HG03103 (cell line): ENCODE data around the gene BNIP3.
"Not testable (repeated sequence)": the region's sequence is repeated elsewhere in the genome, so short reads cannot be mapped to it uniquely, and the experiment has no call there.

Experiments
- ATAC-seq: cut with Tn5 transposase; IDR thresholded peaks from one replicate; pipeline ENCODE4 v1.9.1; 2021; ENCODE audit warnings: low read depth; ENCODE audit not compliant: unreplicated experiment

The BNIP3 gene

GRCh38 chr10:131933696-131934086, 48.0 kb downstream of the BNIP3 start:
- no peak for ATAC-seq

DNA sequence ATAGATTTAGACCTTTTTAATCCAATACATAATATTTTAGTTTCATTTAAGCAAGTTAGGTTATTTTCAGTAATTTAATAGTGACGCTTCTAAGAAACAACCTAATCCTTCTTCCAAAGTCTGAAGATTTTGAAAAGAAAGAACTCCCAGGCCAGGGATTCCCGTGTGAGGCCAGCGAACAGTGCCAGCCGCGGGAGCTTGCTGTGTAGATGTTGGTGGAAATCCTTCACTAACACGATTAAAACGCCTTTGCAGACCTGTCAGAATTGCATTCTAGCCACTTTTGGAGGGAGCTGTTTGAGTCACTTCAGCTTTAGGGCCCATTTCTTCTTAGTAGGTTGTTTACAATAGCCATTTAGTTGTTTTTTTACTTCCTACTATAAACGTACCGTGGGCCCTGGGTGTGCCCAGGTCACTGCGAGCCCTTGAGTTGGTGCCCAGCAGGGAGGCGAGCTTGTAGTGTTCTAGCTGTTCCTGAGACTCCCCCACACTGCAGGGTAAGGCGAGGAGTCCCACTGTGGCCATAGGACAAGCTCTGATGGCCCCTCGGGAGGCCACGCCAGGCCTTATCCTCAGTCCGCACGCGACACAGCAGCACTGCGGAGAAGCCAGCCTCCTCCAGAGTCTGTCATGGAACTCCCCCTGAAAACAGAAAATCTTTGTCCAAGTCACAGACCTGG, 48.6 kb downstream of the BNIP3 start:
- no peak for ATAC-seq

- ATAC-seq = no peak
Observed at GRCh38 chr10:131931981-131932380, 49.7 kb downstream of the BNIP3 start.

- no peak for ATAC-seq
Observed at GRCh38 chr10:131930586-131931330, 51.0 kb downstream of the BNIP3 start.

- ATAC-seq = no peak
Observed at GRCh38 chr10:131930150-131930549, 51.6 kb downstream of the BNIP3 start.

- ATAC-seq = no peak
Observed at GRCh38 chr10:131929122-131929845, 52.4 kb downstream of the BNIP3 start.

GRCh38 chr10:131928248-131929095, 53.3 kb downstream of the BNIP3 start:
- ATAC-seq = peak; percentile 92

- ATAC-seq = no peak
Observed at GRCh38 chr10:131926743-131927595, 54.8 kb downstream of the BNIP3 start.

DNA sequence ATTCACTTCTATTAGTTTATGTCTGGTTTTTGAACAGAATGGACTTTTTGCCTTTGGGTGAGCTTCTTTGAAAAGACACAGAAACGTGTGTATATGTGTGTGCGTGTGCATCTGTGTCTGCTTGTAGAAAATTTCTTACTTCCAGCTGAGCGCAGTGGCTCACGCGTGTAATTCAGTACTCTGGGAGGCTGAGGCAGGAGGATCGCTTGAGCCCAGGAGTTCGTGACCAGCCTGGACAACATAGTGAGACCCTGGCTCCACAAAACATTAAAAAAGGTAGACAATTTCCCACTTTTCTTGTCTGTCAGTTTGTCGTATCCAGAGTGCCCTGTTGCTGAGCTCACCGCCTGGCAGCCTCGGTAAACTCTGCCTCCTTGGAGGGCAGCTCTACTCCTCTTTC, 55.5 kb downstream of the BNIP3 start:
- no peak for ATAC-seq

DNA sequence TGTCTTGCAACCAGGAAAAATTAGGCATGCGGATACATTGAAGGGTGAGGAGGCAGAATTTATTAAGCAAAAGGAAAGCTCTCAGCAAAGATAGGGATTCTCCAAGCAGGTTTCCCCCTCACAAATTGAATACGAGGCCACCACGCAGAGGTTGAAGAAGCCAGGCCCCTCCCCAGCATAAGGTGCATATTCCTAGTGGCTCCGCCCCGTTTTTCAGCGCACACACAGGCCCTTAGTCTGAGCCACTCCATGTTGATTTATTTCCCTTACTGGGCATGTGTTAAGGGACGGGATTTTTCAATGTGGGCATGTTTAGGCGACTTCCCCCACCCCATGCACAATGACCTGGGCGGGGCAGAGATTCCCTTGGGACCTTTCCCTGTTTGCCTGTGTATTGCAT, 56.0 kb downstream of the BNIP3 start:
- no peak for ATAC-seq

DNA sequence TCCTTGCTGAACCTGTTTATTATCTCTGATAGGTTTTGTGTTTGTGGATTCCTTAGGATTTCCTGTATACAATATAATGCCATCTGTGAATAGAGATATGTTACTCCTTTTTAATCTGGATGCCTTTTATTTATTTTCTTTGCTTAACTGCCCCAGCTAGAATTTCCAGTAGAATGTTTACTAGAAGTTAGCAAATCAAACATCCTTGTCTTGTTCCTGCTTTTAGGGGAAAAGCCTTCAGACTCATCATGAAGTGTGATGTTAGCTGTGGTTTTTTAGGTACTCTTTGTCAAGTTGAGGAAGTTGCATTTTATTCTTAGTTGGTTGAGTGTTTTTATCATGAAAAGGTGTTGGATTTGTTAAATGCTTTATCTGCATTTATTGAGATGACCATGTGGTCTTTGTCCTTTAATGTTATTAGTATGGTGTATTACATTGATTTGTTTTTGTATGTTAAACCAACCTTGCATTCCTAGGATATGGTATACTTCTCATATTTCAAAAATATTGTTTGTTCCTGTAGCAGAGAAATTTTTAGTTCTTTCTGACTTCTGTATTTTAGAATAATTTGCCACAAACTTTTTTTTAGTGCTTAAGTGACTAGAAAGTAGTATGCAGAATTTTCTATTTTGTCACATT, 56.6 kb downstream of the BNIP3 start:
- no peak for ATAC-seq

DNA sequence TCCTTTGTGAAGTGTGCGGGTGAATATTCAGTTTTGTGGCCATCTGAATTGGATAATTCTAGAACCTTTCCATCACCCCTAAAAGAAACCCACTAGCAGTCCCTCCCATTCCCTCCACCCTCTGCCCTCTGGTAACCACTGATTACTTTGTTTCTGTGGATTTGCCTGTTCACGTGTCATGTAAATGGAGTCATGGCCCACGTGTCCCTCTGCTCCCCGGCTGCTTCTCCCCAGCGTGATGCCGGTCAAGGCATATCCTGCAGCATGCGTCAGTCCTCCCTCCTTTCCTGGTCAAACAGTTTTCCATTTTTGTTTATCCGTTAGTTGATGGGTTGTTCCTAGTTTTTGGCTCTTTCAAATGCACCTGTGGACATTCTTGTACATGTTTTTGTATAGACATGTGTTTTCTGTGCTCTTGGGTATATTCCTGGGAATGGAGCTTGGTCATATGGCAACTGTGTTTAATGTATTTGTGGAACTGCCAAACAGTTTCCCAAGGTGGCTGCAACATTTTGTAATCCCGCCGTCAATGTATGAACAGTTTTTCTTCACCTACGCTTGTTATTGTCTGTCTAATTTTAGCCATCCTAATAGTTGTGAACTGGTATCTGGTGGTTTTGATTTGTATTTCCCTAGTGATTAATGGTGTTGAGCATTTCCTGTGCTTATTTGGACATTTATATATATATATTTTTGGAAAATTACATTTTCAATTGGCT, 58.5 kb downstream of the BNIP3 start:
- no peak for ATAC-seq

DNA sequence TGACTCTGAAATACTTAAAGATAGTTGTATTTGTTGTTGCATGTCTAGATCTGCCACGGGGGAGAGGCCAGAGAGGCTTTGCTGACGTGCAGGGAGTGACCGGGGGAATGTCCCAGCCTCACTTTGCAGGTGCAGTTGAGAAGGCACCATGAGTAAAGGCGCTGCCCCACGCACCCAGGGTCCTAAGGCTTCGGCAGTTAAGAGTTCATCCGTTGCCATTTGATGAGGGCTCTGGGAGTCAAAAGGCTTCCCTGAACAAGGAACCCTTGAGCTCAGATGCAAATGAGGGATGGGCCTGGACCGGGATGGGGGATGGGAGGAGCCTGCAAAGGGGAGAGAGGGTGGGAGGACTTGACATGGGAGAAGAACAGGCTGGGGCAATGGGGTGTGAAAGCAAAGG, 60.5 kb downstream of the BNIP3 start:
- peak; percentile 91 for ATAC-seq

GRCh38 chr10:131920693-131921092, 61.0 kb downstream of the BNIP3 start:
- no peak for ATAC-seq

DNA sequence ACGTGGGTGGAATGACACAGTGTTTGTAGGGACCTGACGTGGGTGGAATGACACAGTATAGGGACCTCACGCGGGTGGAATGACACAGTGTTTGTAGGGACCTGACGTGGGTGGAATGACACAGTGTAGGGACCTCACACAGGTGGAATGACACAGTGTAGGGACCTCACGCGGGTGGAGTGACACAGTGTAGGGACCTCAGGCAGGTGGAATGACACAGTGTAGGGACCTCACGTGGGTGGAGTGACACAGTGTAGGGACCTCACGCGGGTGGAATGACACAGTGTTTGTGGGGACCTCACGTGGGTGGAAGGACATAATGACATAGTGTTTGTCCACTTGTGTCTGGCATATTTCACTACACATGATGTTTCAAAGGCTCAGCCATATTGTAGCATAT, 61.6 kb downstream of the BNIP3 start:
- no peak for ATAC-seq

DNA sequence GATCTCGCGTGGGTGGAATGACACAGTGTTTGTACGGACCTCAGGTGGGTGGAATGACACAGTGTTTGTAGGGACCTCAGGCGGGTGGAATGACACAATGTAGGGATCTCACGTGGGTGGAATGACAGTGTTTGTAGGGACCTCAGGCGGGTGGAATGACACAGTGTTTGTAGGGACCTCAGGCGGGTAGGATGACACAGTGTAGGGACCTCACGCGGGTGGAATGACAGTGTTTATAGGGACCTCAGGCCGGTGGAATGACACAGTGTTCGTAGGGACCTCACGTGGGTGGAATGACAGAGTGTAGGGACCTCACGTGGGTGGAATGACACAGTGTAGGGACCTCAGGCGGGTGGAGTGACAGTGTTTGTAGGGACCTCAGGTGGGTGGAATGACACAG, 62.3 kb downstream of the BNIP3 start:
- not testable (repeated sequence) for ATAC-seq
